Activated CD8-positive, alpha-beta memory T cell treated with anti-CD3 and anti-CD28 coated beads for 1 hour (primary cell): ENCODE results near the gene FAM43A.

Source experiments
- DNase-seq, 2 donors: peaks; one replicate each; pipeline ENCODE4 v3.0.0-alpha.2; 2020; ENCODE audit warnings: low read depth in 1 of 2; ENCODE audit errors: extremely low read depth in 1 of 2

The FAM43A gene

DNA sequence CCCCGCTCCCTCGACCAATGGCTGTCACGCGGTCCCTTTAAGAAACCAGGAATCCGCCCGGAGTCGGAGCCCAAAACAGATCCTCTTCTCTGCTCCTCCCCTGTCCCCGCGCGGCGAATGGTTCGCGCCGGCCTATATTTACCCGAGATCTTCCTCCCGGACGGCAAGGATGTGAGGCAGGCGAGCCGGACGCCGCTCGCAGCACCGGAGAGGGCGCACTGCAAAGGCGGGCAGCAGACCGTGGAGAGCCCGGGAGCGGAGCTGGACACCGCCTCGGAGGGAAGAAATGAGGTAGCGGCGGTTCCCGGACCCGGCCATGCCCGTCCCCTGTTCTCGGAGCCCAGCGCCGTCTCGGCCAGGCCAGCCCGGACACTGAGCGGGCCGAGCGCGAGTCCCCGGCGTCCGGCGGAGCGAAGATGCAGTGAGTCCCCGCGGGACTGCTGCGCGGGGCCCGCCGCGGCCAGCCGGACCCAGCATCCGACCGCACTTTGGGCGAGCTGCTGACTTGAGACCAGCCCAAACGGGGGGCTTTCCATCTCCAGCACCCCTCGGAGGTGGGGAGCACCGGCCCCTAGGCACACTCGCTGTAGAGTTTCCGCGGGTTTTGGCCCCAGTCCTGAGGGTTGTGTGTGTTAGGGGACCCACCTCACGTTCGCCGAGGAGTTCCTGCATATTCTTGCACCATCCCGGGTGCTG is at the start of gene FAM43A:
Gene FAM43A (plus strand): TSS at position 166 of the 696 bp plus-strand sequence. CDS start 944 bp downstream, outside the sequence.
- DNase-seq: peak; percentile 27 to 70

DNA sequence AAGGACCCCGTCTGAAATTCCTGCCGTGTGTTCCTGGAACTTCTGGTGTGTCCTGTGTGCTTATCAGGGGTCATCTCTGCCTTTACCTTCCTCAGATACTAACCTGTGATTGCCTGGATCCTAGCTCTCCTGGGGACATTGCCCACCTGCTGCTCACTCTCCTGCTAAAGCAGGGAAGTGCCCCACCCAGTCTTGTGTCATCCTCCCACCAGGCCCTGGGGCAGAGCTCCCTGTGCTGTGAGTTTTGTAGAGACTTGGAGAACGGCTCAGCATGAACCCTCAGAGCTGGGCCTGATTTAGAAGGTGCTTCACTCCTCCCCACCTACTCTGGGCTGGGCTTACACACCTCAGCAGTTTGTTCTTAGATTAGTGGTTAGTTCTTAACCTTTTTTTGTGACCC is 48.6 kb upstream of the FAM43A start:
- DNase-seq: no peak

DNA sequence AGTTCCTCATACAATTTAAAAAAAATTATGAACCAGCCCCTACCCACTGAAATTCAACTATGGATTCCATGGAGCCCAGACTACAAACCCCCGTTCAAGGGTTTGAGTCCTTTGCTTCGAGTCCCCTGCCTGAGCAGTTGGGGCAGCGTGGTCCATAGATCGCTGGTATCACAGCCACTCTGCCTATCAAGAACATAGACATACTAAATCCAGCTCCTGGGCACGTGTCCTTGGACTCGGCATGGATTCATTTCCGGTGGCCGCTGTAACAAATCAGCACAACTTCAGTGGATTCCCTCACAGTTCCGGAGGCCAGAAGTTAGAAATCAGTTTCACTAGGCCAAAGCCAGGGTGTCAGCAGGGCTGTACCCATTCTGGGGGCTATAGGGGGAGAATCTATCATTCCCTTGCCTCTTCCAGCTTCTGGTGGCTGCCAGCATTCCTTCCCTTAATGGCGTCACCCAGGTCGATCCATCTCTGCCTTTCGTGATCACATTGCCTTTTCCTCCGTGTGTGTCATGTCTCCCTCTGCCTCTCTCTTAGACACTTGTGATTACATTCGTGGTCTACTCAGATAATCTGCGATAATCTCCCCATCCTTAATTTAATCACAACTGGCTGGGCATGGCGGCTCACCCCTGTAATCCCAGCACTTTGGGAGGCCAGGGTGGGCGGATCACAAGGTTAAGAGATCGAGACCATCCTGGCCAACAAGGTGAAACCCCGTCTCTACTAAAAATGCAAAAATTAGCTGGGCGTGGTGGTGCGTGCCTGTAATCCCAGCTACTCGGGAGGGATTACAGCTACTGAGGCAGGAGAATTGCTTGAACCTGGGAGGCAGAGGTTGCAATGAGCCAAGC is 47.9 kb upstream of the FAM43A start:
- DNase-seq: no peak

- DNase-seq: no peak
Measured at GRCh38 chr3:194638991-194639605, 46.6 kb upstream of the FAM43A start.

GRCh38 chr3:194640829-194641228 is 44.9 kb upstream of the FAM43A start:
- DNase-seq: peak in 1 of 2 donors; percentile 22

GRCh38 chr3:194642769-194643168 is 42.9 kb upstream of the FAM43A start:
- no peak for DNase-seq

- DNase-seq: no peak
Measured at GRCh38 chr3:194647747-194648146, 37.9 kb upstream of the FAM43A start.

DNA sequence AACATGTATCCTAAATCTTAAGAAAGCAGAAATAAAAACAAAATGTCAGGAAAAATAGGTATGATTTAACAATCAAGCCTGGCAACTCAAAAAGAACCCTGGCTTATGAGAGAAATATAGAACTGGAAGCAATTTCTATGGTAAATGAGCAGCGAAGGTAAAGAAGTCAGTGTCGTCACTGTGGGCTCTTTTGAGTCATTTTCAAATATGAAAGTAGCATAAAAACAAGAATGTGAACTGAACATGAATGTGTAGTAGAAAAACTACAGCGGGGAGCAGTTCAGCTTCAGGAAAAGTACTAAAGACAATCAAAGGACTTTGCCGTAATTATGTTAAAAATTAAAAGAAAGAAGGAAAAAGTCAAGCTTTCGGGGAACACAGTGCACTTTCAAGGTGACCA is 31.2 kb upstream of the FAM43A start:
- DNase-seq: no peak

DNA sequence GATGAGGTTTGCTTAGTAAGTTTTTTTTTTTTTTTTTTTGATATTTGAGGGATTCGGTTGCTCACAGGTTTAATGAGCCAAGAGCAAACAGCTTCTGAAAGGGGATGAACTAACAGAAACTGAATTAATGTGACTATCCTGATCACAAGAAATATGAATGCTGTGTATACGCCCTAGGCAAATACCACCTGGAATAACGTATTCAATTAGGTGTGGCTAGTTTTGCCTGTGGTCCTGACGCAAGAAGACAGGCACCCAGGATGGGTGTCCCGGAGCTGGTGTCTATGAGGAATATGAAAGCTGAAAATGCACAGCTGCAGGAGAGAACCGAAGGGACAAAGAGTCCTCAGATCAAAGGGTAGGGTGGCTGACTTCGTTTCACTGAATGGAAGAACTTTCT is 28.2 kb upstream of the FAM43A start:
- no peak for DNase-seq

DNA sequence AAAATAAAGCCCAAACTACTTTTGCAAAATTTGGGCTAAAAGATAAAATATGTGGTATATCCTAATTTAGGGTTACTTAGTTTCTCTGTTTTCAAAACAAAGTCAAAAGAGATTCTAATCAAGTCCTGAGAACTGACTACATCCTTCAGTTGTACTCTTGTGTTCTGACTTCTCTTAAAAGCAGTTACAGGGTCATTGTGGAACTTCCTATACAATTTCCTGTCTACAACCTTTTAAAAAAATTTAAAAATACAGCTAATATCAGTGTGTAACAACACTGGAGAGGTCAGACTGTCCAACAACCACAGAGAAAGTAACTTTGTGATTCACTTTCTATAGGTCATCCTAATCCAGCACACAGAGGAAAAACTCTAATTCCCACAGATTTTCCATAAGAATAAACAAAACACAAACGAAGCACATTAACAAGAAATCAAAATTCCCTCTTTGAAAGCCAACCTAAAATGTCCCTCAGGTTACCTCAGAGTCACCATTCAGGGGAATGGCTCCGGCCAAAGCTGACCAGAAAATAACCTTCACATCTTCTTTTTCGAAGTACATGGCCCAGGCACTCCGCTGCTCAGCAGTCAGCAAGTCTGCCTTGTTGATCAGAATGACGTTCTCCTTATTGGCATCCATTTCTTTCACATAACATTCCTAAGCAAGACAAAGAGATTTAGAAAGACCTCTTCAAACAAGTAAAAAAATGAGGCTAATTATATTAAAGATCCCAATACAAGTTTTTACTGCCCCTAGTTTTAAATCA is 27.0 kb upstream of the FAM43A start:
- no peak for DNase-seq

- no peak for DNase-seq
Measured at GRCh38 chr3:194659778-194660177, 25.9 kb upstream of the FAM43A start.

- no peak for DNase-seq
Measured at GRCh38 chr3:194661374-194661773, 24.3 kb upstream of the FAM43A start.

DNA sequence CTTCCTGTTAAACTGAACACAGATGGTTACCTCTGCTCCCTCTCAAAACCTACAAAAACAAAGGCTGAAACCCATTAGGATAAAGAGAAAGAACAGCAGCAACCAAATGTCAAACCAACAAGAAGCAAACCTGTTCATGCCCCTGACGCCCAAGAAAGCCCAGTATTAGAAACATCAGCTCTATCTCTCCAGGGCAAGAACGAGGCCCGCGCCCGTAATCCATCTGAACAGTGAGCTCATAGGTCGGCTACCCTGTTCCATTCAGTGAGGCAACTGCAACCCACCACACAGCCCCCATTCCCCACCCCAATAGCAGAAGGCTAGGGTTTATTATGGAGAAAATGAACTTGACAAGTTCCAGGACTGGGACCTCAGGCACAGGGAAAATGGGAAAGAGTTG is 23.7 kb upstream of the FAM43A start:
- DNase-seq: no peak

- no peak for DNase-seq
Measured at GRCh38 chr3:194664857-194665256, 20.8 kb upstream of the FAM43A start.

GRCh38 chr3:194667363-194667762 is 18.3 kb upstream of the FAM43A start:
- DNase-seq: no peak

DNA sequence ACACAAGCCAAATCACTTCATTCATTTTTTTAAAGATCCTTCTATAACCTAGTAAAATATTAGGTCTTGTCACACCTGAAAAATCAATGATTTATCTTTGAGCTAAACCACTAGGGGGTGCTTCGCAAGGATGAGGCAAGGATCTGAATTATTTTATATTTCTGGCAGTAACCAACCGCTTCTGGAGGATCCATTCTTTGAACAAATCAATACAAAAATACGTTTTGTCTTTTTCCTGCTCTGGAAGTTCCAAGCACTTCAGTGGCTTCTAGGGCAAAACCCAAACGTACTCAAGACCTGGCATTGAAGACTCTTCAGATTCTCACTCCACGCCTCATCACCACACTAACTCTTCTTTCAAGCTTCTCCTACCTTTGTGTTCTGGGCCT is 14.2 kb upstream of the FAM43A start:
- no peak for DNase-seq

DNA sequence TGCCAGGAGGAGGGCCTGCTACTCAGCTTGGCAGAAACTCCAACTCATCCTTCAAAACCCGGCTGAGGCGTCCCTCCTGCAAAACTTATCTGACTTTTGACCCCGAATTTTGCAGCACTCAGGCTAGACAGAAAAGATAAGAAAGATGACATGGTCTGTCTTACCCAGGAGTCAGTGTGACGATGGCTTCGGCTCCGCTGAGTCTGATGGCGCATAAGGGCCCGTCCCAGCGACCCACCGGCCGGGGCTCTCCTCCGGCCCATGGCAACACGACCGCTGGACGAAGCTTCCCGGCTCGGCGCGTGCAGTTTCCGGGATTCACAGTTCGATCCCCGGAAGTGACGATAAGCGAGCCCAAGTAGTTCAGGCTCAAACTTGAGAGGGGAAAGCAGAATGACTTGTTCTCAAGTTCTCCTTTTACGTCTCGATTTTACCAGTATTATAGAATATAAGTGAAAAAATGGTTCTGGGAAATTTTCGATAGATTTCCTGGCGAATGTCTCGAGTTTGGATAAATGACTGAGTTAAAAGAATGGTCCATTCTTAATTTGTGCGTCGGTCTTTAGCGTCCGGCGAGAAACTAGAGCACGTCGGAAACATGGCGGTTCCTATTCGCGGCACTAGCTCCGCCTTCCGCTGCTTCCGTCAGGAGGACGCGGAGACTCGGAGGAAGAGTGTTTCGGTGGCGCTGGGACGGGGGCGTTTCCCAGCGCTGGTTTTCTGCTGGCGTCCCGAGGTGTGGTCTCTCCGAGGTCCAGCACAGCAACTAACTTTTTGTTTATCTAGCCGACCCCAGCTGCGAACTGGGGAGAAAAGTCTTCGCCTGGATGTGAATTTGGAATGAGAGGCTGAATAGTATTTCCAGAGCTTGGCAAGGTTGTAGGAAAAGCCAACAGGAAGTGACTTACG is 13.5 kb upstream of the FAM43A start, which contains the start of gene LSG1:
Gene LSG1 (minus strand): TSS at position 292 of the 909 bp plus-strand sequence. CDS start 29 bp downstream, at position 263.
- DNase-seq: peak; percentile 78 to 79

DNA sequence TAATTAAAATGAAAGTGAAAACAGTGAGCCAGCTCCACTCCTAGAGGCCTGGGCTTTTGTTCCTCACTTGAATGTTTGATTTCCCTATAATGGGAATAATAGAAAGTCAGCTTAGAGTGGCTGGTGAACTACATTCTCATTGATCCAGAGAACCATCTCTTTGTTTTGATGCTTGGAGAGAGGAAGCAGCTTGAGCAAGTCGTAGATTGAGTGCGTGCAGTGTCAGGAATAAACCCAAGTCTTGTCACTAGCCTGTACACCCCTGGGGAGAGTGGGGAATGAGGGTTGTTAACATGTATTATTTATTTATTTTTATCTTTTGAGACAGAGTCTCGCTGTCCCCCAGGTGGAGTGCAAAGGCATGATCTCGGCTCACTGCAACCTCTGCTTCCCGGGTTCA is 12.8 kb upstream of the FAM43A start:
- DNase-seq: no peak

GRCh38 chr3:194673761-194674160 is 11.9 kb upstream of the FAM43A start:
- DNase-seq: no peak
